Measurements from ENCODE around the gene GSG1L.

The GSG1L gene

GRCh38 chr16:28063591-28064061 is at the start of gene GSG1L:
Gene GSG1L, minus strand, starts transcription at chr16:28063714. Its CDS starts 290 bp downstream, at chr16:28063424.
- no peak for DNase-seq (ENCODE audit: low read depth)

DNA sequence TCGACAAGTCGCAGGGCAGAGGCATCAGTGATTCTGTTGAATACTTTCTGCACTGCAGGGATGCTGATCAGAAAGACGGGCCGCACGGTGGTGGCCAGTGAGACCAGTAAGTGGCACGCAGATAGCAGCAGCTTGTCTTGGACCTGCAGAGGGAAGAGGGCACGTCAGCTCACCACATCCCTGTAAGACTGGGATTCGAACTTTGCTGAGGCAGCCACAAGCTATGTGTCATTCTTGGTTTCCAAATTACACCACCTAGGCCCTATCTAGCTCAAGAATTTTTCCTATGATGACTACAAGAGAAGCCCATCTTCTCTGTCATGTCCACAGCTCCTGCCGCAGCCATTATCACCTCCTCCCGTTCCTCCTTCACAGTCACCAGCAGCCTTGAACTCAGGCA is 49.4 kb upstream of the GSG1L start:
- no peak for DNase-seq (ENCODE audit: low read depth)

DNA sequence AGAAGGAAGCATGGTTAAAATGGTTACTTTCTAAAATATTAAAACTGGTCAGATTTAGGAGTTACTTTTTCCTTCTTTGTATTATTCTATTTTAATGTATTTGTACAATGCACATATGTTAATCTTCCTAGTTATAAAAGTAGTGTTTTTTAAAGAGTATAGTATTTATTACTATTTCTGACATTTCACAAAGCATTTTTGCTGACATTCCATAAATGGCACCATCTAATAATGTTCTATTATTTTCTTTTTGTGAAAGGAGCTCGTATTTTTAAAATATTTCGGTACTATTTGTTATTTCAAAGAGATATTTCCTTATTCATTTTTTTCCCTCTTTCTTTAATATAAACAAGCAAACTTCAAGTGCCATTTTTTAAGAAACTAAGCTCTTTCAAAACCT is 47.5 kb upstream of the GSG1L start:
- DNase-seq (ENCODE audit: low read depth): no peak

GRCh38 chr16:28110479-28110878 is 47.0 kb upstream of the GSG1L start:
- no peak for DNase-seq (ENCODE audit: low read depth)

DNA sequence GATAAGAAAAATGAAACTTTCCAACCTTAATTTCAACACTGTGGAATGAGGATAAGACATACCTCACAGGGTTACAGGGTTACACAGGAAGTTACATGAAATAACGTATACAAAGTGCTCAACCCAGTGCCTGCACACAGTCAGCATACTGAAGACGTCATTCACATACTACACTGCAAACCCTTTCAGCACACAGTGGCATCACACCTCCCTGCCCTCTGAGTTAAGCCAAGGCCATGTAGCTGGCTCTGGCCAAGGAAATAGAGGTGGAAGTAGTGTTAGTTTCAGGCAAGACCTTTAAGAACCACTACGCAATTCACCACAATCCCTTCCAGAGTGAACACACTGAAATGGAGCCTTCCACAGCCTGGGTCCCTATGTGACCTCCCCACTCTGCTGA is 46.6 kb upstream of the GSG1L start:
- DNase-seq (ENCODE audit: low read depth): no peak

GRCh38 chr16:28108590-28109247 is 45.2 kb upstream of the GSG1L start:
- no peak for DNase-seq (ENCODE audit: low read depth)

- DNase-seq (ENCODE audit: low read depth): no peak
Observed at GRCh38 chr16:28107232-28107631, 43.7 kb upstream of the GSG1L start.

DNA sequence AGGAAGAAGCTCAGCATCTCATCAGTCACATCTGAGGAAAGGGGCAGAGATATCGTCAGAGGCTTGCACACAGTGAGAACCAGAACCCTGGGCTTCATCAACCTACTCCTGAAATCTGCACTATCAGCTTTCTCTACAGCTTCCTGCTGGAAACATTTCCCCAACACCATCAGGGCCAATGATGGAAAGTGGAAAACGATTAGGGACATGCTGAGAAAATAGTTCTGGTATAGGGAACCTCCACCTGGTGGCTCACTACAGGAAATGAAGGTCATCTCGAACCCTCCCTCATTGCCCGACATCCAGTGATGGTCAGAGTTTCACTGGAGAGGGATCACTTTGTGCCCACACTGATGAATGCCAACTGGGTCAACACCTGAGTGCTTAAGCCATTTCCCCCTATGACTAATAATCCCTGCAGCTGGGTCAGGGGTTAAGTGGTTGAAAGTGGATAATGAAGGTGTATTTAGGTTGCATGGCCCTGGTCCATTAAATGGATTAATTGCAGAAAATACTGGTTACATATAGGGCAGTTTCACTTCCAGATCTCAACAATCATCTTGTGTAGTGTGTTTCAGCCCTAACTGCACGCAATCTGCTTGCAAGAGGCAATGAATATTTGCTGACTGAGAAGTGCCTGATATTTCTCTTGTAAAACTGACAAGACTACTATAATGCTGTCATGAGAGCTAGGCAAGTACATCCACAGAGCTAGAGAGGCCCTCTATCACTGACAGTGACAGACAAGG is 43.1 kb upstream of the GSG1L start:
- no peak for DNase-seq (ENCODE audit: low read depth)

- no peak for DNase-seq (ENCODE audit: low read depth)
Observed at GRCh38 chr16:28105954-28106353, 42.4 kb upstream of the GSG1L start.

- no peak for DNase-seq (ENCODE audit: low read depth)
Observed at GRCh38 chr16:28105297-28105696, 41.8 kb upstream of the GSG1L start.

- no peak for DNase-seq (ENCODE audit: low read depth)
Observed at GRCh38 chr16:28104404-28104803, 40.9 kb upstream of the GSG1L start.

GRCh38 chr16:28103516-28104170 is 40.1 kb upstream of the GSG1L start:
- no peak for DNase-seq (ENCODE audit: low read depth)

- DNase-seq (ENCODE audit: low read depth): no peak
Observed at GRCh38 chr16:28101533-28101890, 38.0 kb upstream of the GSG1L start.

DNA sequence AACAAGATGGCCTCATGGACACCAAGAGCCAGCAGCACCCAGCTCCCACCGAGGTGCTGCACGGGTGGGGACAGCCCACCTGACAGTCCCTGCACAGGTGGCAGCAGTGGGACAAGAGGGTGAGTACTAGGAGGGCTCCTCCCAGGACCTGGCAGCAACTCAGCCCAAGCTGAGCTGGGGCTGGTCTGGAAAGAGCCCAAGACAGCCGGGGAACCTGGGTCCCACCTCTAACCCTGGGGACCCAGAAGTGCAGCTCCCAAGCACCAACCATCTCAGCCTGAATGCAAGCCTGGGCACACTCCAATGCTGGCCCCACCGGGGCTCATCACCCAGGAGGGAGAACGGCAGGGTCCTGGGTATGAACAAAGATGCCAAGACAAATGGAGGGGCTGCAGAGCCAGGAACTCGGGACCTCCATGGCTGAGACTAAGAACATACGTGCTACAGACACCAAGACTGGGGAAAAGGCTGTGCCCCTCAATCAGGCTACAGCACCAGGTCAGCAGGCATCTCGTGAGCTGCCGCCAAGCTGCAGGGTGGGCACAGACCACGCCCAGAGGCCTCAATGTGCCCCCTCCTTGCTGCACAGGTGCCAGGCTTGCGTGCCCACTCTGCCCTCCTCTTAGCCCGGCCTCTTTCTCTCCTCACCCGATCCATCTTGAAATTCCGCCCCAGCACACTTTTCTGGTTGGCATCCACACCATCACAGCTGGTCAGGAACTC is 37.5 kb upstream of the GSG1L start:
- DNase-seq (ENCODE audit: low read depth): no peak

GRCh38 chr16:28098959-28099945 is 35.7 kb upstream of the GSG1L start:
- DNase-seq (ENCODE audit: low read depth): no peak

GRCh38 chr16:28098171-28098958 is 34.9 kb upstream of the GSG1L start:
- DNase-seq (ENCODE audit: low read depth): no peak

DNA sequence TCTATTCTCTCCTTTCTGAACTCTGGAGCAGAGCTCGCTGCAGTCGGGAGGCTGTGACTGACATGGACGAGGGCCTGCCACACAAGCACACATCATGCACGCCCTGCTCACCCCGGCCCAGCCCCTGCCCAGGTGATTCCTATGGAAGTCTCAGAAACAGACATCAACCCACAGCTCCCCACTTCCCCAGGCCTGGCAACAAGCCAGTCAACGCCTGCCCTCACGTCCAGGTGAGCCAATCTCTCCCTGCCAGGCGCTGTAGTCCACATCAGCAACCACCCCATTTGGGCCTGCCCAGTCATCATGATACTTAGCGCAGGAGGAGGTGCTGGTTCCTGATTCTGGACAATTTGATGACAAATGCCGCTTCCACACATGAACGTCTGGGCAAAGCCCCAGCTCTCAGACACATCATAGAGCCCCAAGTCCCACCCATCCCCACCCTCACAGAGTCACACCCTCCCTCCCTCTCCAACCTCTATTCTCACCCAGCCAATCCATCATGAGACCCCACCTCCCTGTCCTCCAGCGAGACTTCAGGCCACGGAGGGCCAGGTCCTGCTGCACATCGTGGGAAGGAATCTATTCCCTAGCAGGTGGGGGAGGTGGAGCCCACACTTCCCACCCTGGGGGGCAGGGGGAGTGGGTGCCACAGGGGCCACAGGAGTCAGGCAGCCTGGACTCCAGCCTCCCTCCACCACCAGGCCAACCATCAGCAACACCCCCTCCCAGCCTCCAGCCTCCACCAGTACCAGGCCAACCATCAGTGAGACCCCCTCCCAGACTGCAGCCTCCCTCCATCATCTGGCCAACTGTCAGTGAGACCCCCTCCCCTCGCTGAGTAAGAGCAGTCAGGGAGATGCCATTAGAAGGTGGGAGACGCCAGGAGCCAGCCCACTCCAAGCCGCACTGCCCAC is 33.7 kb upstream of the GSG1L start:
- DNase-seq (ENCODE audit: low read depth): no peak

DNA sequence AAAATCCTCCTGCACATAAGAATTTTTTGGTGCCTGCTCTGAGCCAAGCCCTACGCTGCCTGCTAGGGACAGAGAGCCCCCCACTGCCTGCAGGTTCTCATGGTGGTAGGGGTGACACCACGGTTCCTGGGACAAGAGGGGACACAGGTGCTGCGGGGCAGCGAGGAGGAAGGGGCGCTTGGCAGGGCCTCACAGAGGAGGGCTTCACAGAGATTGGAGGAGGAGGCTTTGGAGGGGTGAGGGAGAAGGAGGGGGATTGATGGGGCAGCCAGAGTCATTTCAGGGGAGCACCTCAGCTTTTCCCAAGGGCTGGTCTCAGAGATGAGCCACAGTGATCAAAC is 29.8 kb upstream of the GSG1L start:
- no peak for DNase-seq (ENCODE audit: low read depth)

- DNase-seq (ENCODE audit: low read depth): no peak
Observed at GRCh38 chr16:28092721-28093384, 29.3 kb upstream of the GSG1L start.
